GM23338 (cell line): ENCODE measurements around the gene CAPNS1. TPM values are rescaled to one million over a fixed set of nuclear protein-coding genes. Genes with fewer than 3 reads are reported as not detected.

Source experiments
- ATAC-seq: fragments of 200-7000 bp; cut with Tn5 transposase; 3 replicates; pipeline ENCODE4 v1.9.1; 2020
- DNase-seq: peaks from one replicate; pipeline ENCODE4 v3.0.0-alpha.2; 2015; ENCODE audit warnings: low spot score
- H2AFZ ChIP-seq: fragments of 200-600 bp; sonication (generic); 2 replicates; pipeline ENCODE4 v1.8.0; 2016; ENCODE audit warnings: antibody characterized with exemption, mild to moderate bottlenecking, moderate library complexity
- H3F3A ChIP-seq: fragments of 200-600 bp; sonication (generic); replicated peaks from 2 replicates; pipeline ENCODE4 v1.8.0; 2017; ENCODE audit warnings: antibody characterized with exemption, mixed run types, low read depth
- H3K27ac ChIP-seq: fragments of 200-600 bp; sonication (generic); 2 replicates; pipeline ENCODE4 v1.6.1; 2016; ENCODE audit warnings: low read depth
- H3K27me3 ChIP-seq: fragments of 200-600 bp; sonication (generic); 2 replicates; pipeline ENCODE4 v1.8.0; 2016; ENCODE audit warnings: mild to moderate bottlenecking, mixed run types, moderate library complexity; ENCODE audit not compliant: insufficient read depth
- H3K36me3 ChIP-seq: fragments of 200-600 bp; sonication (generic); 2 replicates; pipeline ENCODE4 v1.8.0; 2016; ENCODE audit warnings: mild to moderate bottlenecking; ENCODE audit not compliant: insufficient read depth
- H3K4me1 ChIP-seq: fragments of 200-600 bp; sonication (generic); 2 replicates; pipeline ENCODE4 v1.8.0; 2016; ENCODE audit warnings: mild to moderate bottlenecking, moderate library complexity; ENCODE audit not compliant: insufficient read depth
- H3K4me2 ChIP-seq: fragments of 200-600 bp; sonication (generic); 2 replicates; pipeline ENCODE4 v1.7.1; 2017; ENCODE audit warnings: mixed run types
- H3K4me3 ChIP-seq: fragments of 200-600 bp; sonication (generic); 2 replicates; pipeline ENCODE4 v1.6.1; 2016; ENCODE audit warnings: mixed run types
- H3K79me2 ChIP-seq: fragments of 200-600 bp; sonication (generic); replicated peaks from 2 replicates; pipeline ENCODE4 v1.8.0; 2017; ENCODE audit warnings: mild to moderate bottlenecking; ENCODE audit not compliant: insufficient read depth
- H3K9me2 ChIP-seq: fragments of 200-600 bp; sonication (generic); 2 replicates; pipeline ENCODE4 v1.8.0; 2017; ENCODE audit not compliant: insufficient read depth
- H4K20me1 ChIP-seq: fragments of 200-600 bp; sonication (generic); replicated peaks from 2 replicates; pipeline ENCODE4 v1.8.0; 2017; ENCODE audit warnings: mild to moderate bottlenecking; ENCODE audit not compliant: insufficient read depth
- H3K27ac Mint-ChIP-seq: 2 replicates; pipeline ENCODE4 v1.8.0; 2020; ENCODE audit warnings: inconsistent platforms, mild to moderate bottlenecking, moderate library complexity, mixed read lengths
- H3K27me3 Mint-ChIP-seq: 3 replicates; pipeline ENCODE4 v1.8.0; 2022; ENCODE audit warnings: low read depth, mild to moderate bottlenecking, moderate library complexity, mixed read lengths, inconsistent platforms; ENCODE audit not compliant: insufficient read depth, poor library complexity
- H3K36me3 Mint-ChIP-seq: 3 replicates; pipeline ENCODE4 v1.8.0; 2021; ENCODE audit warnings: low read depth, mild to moderate bottlenecking, inconsistent platforms, moderate library complexity, mixed read lengths
- H3K4me1 Mint-ChIP-seq: 3 replicates; pipeline ENCODE4 v1.8.0; 2020; ENCODE audit warnings: mild to moderate bottlenecking, inconsistent platforms, mixed read lengths
- H3K4me3 Mint-ChIP-seq: 3 replicates; pipeline ENCODE4 v1.8.0; 2021; ENCODE audit warnings: moderate library complexity, mild to moderate bottlenecking, inconsistent platforms, mixed read lengths
- H3K9me3 Mint-ChIP-seq: 3 replicates; pipeline ENCODE4 v1.8.0; 2020; ENCODE audit warnings: moderate library complexity, mild to moderate bottlenecking, inconsistent platforms, mixed read lengths
- CREB1 ChIP-seq: fragments of 250-450 bp; sonication (Bioruptor Pico); IDR thresholded peaks from 2 replicates; pipeline ENCODE4 v1.5.0; 2020; ENCODE audit warnings: low read depth, mild to moderate bottlenecking, moderate library complexity
- EZH2 ChIP-seq: fragments of 200-600 bp; sonication (generic); IDR thresholded peaks from one replicate; pipeline ENCODE4 v1.8.0; 2017; ENCODE audit warnings: antibody characterized with exemption, mild to moderate bottlenecking, low read depth; ENCODE audit not compliant: unreplicated experiment
- EZH2phosphoT487 ChIP-seq: fragments of 200-600 bp; sonication (generic); IDR thresholded peaks from one replicate; pipeline ENCODE4 v1.8.1; 2018; ENCODE audit warnings: antibody characterized with exemption; ENCODE audit not compliant: unreplicated experiment
- JUNB ChIP-seq: IDR thresholded peaks from one replicate; pipeline ENCODE4 v1.6.1; 2016; ENCODE audit warnings: antibody characterized with exemption; ENCODE audit not compliant: unreplicated experiment
- NANOG ChIP-seq: IDR thresholded peaks from 2 replicates; pipeline ENCODE4 v1.6.1; 2016; ENCODE audit warnings: antibody characterized with exemption, borderline replicate concordance
- POLR2AphosphoS5 ChIP-seq: IDR thresholded peaks from 2 replicates; pipeline ENCODE4 v1.6.1; 2016; ENCODE audit warnings: antibody characterized with exemption, low read depth
- STAT1 ChIP-seq: IDR thresholded peaks from one replicate; pipeline ENCODE4 v1.6.1; 2016; ENCODE audit warnings: antibody characterized with exemption; ENCODE audit not compliant: unreplicated experiment
- ZNF114 ChIP-seq: fragments of 250-450 bp; sonication (Bioruptor Pico); IDR thresholded peaks from 2 replicates; pipeline ENCODE4 v1.5.0; 2020; ENCODE audit warnings: mild to moderate bottlenecking, moderate library complexity
- ZNF331 ChIP-seq: fragments of 250-450 bp; sonication (Bioruptor Pico); IDR thresholded peaks from 2 replicates; pipeline ENCODE4 v1.5.0; 2020; ENCODE audit warnings: low read depth, mild to moderate bottlenecking, moderate library complexity
- polyA plus RNA-seq: library from polyadenylated mRNA; unstranded; fragments of >200 nt; fragmentation: Nextera tagmentation; extraction: Ambion mirVana; gene quantifications from 2 replicates; pipeline ENCODE4 v1.2.1, GENCODE V29; 2016
- total RNA-seq: library from RNA; depleted of rRNA; stranded (reverse); fragments of >200 nt; shearing (Covaris generic); gene quantifications from 2 replicates; pipeline ENCODE4 v1.2.3, GENCODE V29; 2014
- TF ChIP-seq, protein P1 (sequence below): IDR thresholded peaks from one replicate; pipeline ENCODE4 v1.6.1; 2018; ENCODE audit warnings: antibody characterized with exemption; ENCODE audit not compliant: unreplicated experiment
- TF ChIP-seq, protein P2 (sequence below): IDR thresholded peaks from 2 replicates; pipeline ENCODE4 v1.6.1; 2016; ENCODE audit warnings: antibody characterized with exemption
- TF ChIP-seq, protein P3 (sequence below), 2 experiments: fragments of 200-600 bp in 1 of 2; sonication (generic) in 1 of 2; conservative IDR thresholded peaks; 2 replicates each; pipeline versions ENCODE4 v1.5.1 to v1.6.1; 2016 to 2017; ENCODE audit warnings: antibody characterized with exemption in 2 of 2, low read depth in 2 of 2, mild to moderate bottlenecking in 2 of 2, moderate library complexity in 1 of 2
- TF ChIP-seq, protein P4 (sequence below): fragments of 250-450 bp; sonication (Bioruptor Pico); IDR thresholded peaks from 2 replicates; pipeline ENCODE4 v1.5.0; 2020; ENCODE audit warnings: mild to moderate bottlenecking, moderate library complexity

CAPNS1 gene
- total and polyA plus RNA-seq, 2 experiments from 2014 or later, result 123 to 227 TPM

DNA sequence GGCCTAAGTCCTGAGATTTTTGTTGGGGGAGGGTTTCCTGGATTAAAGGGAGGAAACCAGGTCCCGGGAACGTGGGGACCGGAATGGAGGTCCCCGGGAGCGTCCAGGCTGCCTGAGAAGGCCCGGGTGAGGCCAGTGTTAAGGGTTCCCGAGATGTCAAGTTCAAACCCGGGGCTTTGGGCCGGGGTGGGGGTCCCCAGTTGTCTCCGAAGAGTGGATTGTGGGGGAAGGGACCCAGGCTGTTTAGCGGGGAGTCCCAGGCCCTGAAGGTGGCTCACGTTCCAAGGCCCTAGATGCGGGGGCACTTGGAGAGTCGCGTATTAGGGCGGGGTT is 12.1 kb downstream of the CAPNS1 start (continued):
- TF ChIP-seq, protein P1, sequence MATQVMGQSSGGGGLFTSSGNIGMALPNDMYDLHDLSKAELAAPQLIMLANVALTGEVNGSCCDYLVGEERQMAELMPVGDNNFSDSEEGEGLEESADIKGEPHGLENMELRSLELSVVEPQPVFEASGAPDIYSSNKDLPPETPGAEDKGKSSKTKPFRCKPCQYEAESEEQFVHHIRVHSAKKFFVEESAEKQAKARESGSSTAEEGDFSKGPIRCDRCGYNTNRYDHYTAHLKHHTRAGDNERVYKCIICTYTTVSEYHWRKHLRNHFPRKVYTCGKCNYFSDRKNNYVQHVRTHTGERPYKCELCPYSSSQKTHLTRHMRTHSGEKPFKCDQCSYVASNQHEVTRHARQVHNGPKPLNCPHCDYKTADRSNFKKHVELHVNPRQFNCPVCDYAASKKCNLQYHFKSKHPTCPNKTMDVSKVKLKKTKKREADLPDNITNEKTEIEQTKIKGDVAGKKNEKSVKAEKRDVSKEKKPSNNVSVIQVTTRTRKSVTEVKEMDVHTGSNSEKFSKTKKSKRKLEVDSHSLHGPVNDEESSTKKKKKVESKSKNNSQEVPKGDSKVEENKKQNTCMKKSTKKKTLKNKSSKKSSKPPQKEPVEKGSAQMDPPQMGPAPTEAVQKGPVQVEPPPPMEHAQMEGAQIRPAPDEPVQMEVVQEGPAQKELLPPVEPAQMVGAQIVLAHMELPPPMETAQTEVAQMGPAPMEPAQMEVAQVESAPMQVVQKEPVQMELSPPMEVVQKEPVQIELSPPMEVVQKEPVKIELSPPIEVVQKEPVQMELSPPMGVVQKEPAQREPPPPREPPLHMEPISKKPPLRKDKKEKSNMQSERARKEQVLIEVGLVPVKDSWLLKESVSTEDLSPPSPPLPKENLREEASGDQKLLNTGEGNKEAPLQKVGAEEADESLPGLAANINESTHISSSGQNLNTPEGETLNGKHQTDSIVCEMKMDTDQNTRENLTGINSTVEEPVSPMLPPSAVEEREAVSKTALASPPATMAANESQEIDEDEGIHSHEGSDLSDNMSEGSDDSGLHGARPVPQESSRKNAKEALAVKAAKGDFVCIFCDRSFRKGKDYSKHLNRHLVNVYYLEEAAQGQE, result no peak
- TF ChIP-seq, protein P2, sequence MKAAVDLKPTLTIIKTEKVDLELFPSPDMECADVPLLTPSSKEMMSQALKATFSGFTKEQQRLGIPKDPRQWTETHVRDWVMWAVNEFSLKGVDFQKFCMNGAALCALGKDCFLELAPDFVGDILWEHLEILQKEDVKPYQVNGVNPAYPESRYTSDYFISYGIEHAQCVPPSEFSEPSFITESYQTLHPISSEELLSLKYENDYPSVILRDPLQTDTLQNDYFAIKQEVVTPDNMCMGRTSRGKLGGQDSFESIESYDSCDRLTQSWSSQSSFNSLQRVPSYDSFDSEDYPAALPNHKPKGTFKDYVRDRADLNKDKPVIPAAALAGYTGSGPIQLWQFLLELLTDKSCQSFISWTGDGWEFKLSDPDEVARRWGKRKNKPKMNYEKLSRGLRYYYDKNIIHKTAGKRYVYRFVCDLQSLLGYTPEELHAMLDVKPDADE, result no peak
- TF ChIP-seq POLR2AphosphoS5 (no peak), NANOG (no peak), EZH2 (no peak), ZNF114 (CRISPR knock-in tag) (no peak), CREB1 (CRISPR knock-in tag) (no peak), ZNF331 (CRISPR knock-in tag) (no peak), STAT1 (no peak)
- TF ChIP-seq, protein P3, sequence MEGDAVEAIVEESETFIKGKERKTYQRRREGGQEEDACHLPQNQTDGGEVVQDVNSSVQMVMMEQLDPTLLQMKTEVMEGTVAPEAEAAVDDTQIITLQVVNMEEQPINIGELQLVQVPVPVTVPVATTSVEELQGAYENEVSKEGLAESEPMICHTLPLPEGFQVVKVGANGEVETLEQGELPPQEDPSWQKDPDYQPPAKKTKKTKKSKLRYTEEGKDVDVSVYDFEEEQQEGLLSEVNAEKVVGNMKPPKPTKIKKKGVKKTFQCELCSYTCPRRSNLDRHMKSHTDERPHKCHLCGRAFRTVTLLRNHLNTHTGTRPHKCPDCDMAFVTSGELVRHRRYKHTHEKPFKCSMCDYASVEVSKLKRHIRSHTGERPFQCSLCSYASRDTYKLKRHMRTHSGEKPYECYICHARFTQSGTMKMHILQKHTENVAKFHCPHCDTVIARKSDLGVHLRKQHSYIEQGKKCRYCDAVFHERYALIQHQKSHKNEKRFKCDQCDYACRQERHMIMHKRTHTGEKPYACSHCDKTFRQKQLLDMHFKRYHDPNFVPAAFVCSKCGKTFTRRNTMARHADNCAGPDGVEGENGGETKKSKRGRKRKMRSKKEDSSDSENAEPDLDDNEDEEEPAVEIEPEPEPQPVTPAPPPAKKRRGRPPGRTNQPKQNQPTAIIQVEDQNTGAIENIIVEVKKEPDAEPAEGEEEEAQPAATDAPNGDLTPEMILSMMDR (conservative IDR thresholded peaks at IDR 0.05; ENCODE audit: low read depth in 2 of 2), result no peak

DNA sequence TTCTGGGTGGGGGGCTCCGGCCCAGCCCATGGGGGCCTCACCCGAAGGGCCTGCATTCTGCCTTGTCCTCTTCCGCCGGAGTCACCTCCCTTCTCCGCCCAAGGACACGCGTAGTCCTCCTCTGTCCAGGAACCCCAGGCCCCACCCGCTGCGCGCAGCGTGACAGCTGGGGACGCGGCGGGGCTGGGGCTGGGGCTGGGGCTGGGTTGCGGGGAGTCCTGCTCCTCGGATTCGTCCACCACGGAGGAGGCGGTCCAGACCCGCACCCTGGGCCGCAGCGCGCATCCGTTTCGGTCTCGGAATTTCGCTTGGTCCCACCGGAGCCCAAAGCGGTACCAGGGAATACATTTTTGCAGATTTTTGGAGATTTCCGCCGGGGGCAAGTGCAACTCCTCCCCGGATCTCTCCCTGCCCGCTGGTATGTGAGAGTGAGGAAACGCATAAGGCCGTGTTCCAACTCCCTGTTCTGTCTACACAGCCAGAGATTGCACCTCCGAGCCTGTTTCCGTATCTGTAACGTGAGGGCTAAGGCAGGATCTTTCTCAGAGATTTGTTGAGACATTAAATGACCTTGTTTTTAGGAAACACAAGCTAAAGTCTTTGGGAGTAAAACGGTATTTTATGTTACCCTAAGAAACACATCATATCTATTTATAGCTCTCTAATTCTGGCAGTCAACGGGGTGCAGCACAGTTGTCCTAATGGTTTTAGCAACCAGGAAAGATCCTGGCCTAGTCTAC is 12.7 kb downstream of the CAPNS1 start, which contains the start of gene COX7A1:
COX7A1 (minus strand) TSS at position 96 of the 740 bp plus-strand sequence; CDS start at position 56, 40 bp downstream.
- peak; percentile 67 for ATAC-seq
- Histone ChIP-seq H3K9me2 (no peaks in the 10 kb centered on the region), H4K20me1 (no peaks in the 10 kb centered on the region), H3K4me3 (peak within 1 kb of the TSS; percentile 77), H3K36me3 (no peaks in the 10 kb centered on the region), H2AFZ (peak within 1 kb of the TSS; percentile 80), H3F3A (peaks cover 9% of the 10 kb centered on the region; the same call in 1 of the 2 replicates), H3K27ac (no peak within 1 kb of the TSS), H3K4me1 (peaks cover 25% of the 10 kb centered on the region), H3K79me2 (no peaks in the 10 kb centered on the region), H3K27me3 (peaks cover 8% of the 10 kb centered on the region; the same call in 1 of the 2 replicates), H3K4me2 (peak within 1 kb of the TSS; percentile 97)
- DNase-seq, result peak; percentile 69
- H3K4me1 Mint-ChIP-seq, result peaks cover 21% of the 10 kb centered on the region
- peak within 1 kb of the TSS; percentile 64 for H3K4me3 Mint-ChIP-seq
- peaks cover 16% of the 10 kb centered on the region for H3K27me3 Mint-ChIP-seq
- no peaks in the 10 kb centered on the region for H3K9me3 Mint-ChIP-seq
- no peak within 1 kb of the TSS for H3K27ac Mint-ChIP-seq
- peaks cover 32% of the 10 kb centered on the region for H3K36me3 Mint-ChIP-seq
- TF ChIP-seq STAT1 (no peak), EZH2 (no peak), ZNF114 (CRISPR knock-in tag) (no peak), JUNB (no peak), EZH2phosphoT487 (no peak)
- TF ChIP-seq, protein P4, sequence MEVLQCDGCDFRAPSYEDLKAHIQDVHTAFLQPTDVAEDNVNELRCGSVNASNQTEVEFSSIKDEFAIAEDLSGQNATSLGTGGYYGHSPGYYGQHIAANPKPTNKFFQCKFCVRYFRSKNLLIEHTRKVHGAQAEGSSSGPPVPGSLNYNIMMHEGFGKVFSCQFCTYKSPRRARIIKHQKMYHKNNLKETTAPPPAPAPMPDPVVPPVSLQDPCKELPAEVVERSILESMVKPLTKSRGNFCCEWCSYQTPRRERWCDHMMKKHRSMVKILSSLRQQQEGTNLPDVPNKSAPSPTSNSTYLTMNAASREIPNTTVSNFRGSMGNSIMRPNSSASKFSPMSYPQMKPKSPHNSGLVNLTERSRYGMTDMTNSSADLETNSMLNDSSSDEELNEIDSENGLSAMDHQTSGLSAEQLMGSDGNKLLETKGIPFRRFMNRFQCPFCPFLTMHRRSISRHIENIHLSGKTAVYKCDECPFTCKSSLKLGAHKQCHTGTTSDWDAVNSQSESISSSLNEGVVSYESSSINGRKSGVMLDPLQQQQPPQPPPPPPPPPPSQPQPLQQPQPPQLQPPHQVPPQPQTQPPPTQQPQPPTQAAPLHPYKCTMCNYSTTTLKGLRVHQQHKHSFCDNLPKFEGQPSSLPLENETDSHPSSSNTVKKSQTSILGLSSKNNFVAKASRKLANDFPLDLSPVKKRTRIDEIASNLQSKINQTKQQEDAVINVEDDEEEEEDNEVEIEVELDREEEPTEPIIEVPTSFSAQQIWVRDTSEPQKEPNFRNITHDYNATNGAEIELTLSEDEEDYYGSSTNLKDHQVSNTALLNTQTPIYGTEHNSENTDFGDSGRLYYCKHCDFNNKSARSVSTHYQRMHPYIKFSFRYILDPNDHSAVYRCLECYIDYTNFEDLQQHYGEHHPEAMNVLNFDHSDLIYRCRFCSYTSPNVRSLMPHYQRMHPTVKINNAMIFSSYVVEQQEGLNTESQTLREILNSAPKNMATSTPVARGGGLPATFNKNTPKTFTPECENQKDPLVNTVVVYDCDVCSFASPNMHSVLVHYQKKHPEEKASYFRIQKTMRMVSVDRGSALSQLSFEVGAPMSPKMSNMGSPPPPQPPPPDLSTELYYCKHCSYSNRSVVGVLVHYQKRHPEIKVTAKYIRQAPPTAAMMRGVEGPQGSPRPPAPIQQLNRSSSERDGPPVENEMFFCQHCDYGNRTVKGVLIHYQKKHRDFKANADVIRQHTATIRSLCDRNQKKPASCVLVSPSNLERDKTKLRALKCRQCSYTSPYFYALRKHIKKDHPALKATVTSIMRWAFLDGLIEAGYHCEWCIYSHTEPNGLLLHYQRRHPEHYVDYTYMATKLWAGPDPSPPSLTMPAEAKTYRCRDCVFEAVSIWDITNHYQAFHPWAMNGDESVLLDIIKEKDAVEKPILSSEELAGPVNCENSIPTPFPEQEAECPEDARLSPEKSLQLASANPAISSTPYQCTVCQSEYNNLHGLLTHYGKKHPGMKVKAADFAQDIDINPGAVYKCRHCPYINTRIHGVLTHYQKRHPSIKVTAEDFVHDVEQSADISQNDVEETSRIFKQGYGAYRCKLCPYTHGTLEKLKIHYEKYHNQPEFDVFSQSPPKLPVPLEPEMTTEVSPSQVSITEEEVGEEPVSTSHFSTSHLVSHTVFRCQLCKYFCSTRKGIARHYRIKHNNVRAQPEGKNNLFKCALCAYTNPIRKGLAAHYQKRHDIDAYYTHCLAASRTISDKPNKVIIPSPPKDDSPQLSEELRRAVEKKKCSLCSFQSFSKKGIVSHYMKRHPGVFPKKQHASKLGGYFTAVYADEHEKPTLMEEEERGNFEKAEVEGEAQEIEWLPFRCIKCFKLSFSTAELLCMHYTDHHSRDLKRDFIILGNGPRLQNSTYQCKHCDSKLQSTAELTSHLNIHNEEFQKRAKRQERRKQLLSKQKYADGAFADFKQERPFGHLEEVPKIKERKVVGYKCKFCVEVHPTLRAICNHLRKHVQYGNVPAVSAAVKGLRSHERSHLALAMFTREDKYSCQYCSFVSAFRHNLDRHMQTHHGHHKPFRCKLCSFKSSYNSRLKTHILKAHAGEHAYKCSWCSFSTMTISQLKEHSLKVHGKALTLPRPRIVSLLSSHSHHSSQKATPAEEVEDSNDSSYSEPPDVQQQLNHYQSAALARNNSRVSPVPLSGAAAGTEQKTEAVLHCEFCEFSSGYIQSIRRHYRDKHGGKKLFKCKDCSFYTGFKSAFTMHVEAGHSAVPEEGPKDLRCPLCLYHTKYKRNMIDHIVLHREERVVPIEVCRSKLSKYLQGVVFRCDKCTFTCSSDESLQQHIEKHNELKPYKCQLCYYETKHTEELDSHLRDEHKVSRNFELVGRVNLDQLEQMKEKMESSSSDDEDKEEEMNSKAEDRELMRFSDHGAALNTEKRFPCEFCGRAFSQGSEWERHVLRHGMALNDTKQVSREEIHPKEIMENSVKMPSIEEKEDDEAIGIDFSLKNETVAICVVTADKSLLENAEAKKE (CRISPR knock-in tag), result no peak
